Stimulated activated CD8-positive, alpha-beta memory T cell treated with anti-CD3 and anti-CD28 coated beads, Interleukin-4, amount 100 ng/mL, for 4 hours (primary cell): Measurements from ENCODE around the gene IRX2.

Experiments
- DNase-seq, 2 donors: peaks; one replicate each; pipeline ENCODE4 v3.0.0-alpha.2; 2020; ENCODE audit warnings: low read depth in 2 of 2, low spot score in 1 of 2

The IRX2 gene

GRCh38 chr5:2742921-2743679, 8.4 kb downstream of the IRX2 start:
- DNase-seq: no peak

- no peak for DNase-seq
Measured at GRCh38 chr5:2741956-2742355, 9.5 kb downstream of the IRX2 start.

- DNase-seq: no peak
Measured at GRCh38 chr5:2740876-2741555, 10.5 kb downstream of the IRX2 start.

- no peak for DNase-seq
Measured at GRCh38 chr5:2740051-2740875, 11.2 kb downstream of the IRX2 start.

- no peak for DNase-seq
Measured at GRCh38 chr5:2739360-2740050, 12.0 kb downstream of the IRX2 start.

- no peak for DNase-seq
Measured at GRCh38 chr5:2738700-2739359, 12.6 kb downstream of the IRX2 start.

GRCh38 chr5:2738156-2738699, 13.2 kb downstream of the IRX2 start:
- no peak for DNase-seq

- DNase-seq: no peak
Measured at GRCh38 chr5:2737273-2738155, 14.0 kb downstream of the IRX2 start.

- no peak for DNase-seq
Measured at GRCh38 chr5:2736872-2737271, 14.6 kb downstream of the IRX2 start.

- DNase-seq: no peak
Measured at GRCh38 chr5:2735996-2736395, 15.5 kb downstream of the IRX2 start.

GRCh38 chr5:2732850-2733249, 18.6 kb downstream of the IRX2 start:
- no peak for DNase-seq

GRCh38 chr5:2732004-2732403, 19.5 kb downstream of the IRX2 start:
- no peak for DNase-seq

- no peak for DNase-seq
Measured at GRCh38 chr5:2729189-2729588, 22.3 kb downstream of the IRX2 start.

GRCh38 chr5:2727550-2727949, 23.9 kb downstream of the IRX2 start:
- DNase-seq: no peak

- no peak for DNase-seq
Measured at GRCh38 chr5:2725980-2726765, 25.3 kb downstream of the IRX2 start.

- no peak for DNase-seq
Measured at GRCh38 chr5:2724831-2725230, 26.6 kb downstream of the IRX2 start.

- DNase-seq: no peak
Measured at GRCh38 chr5:2724031-2724581, 27.4 kb downstream of the IRX2 start.

- DNase-seq: no peak
Measured at GRCh38 chr5:2722901-2723300, 28.6 kb downstream of the IRX2 start.
